GM12878 (cell line): Measurements from ENCODE around the gene POGZ. TPM values are rescaled to one million over a fixed set of nuclear protein-coding genes. Genes with fewer than 3 reads are reported as not detected.

Experiments used
- ATAC-seq: fragments of 200-7000 bp; cut with Tn5 transposase; 3 replicates; pipeline ENCODE4 v1.9.1; 2020; ENCODE audit warnings: mild to moderate bottlenecking, moderate library complexity
- BruUV-seq: library from RNA; stranded (reverse); fragments of 400-500 nt; replicated peaks from 2 replicates; lab custom pipeline; 2021; lab: Mats Ljungman, UMichigan
- CTCF ChIA-PET: fragments of 300-600 bp; sonication (Branson Sonifier 250); formaldehyde crosslinking; extraction: SDS; loops from one replicate; lab custom pipeline; 2021; ENCODE audit warnings: inconsistent platforms; lab: Yijun Ruan, JAX
- POLR2A ChIA-PET: fragments of 350-600 bp; formaldehyde crosslinking; extraction: SDS; loops from one replicate; lab custom pipeline; 2021; ENCODE audit warnings: inconsistent platforms; lab: Charles Lee
- RAD21 ChIA-PET: fragments of 300-600 bp; sonication (Branson Sonifier 250); formaldehyde crosslinking; loops from one replicate; lab custom pipeline; 2023; ENCODE audit warnings: antibody characterized with exemption; ENCODE audit not compliant: unreplicated experiment; lab: Charles Lee
- SMC1A ChIA-PET: fragments of 300-600 bp; sonication (Branson Sonifier 250); formaldehyde crosslinking; loops from one replicate; lab custom pipeline; 2023; ENCODE audit not compliant: unreplicated experiment, uncharacterized antibody; lab: Charles Lee
- DNase-seq: peaks from one replicate; pipeline ENCODE4 v3.0.0-alpha.2; 2011; ENCODE audit warnings: low read depth, low spot score
- FAIRE-seq: peaks from 3 replicates; lab custom pipeline; 2011; peaks lifted over from hg19 to GRCh38; lab: Jason Lieb, UNC
- H2AFZ ChIP-seq: 2 replicates; pipeline ENCODE4 v1.6.0; 2011; ENCODE audit warnings: low read depth, low read length, control low read depth; ENCODE audit not compliant: control insufficient read depth
- H3K27ac ChIP-seq: 2 replicates; pipeline ENCODE4 v1.5.1; 2011; ENCODE audit warnings: control low read depth; ENCODE audit not compliant: control insufficient read depth, insufficient read depth
- H3K27me3 ChIP-seq, 2 experiments: replicated peaks in 1 of 2; 2 replicates each; pipeline versions ENCODE4 v1.6.0 to v1.6.1; 2011; ENCODE audit warnings: low read length in 1 of 2; ENCODE audit not compliant: control insufficient read depth in 2 of 2, insufficient read depth in 2 of 2
- H3K36me3 ChIP-seq, 2 experiments: 2 replicates each; pipeline ENCODE4 v1.5.1; 2011; ENCODE audit warnings: low read length in 1 of 2; ENCODE audit not compliant: control insufficient read depth in 2 of 2, insufficient read depth in 2 of 2
- H3K4me1 ChIP-seq: 2 replicates; pipeline ENCODE4 v1.6.1; 2011; ENCODE audit warnings: mild to moderate bottlenecking, low read length, moderate library complexity, mixed read lengths; ENCODE audit not compliant: control insufficient read depth, insufficient read depth
- H3K4me2 ChIP-seq: 2 replicates; pipeline ENCODE4 v1.6.0; 2011; ENCODE audit warnings: control low read depth; ENCODE audit not compliant: control insufficient read depth, insufficient read depth
- H3K4me3 ChIP-seq: fragments of 200-600 bp; sonication (generic); 2 replicates; pipeline ENCODE4 v1.5.1; 2016
- H3K79me2 ChIP-seq: 2 replicates; pipeline ENCODE4 v1.6.0; 2011; ENCODE audit warnings: low read length; ENCODE audit not compliant: control insufficient read depth, insufficient read depth
- H3K9ac ChIP-seq: 2 replicates; pipeline ENCODE4 v1.8.0; 2011; ENCODE audit warnings: low read length, control low read depth, mixed read lengths; ENCODE audit not compliant: control insufficient read depth, insufficient read depth
- H3K9me3 ChIP-seq: replicated peaks from 3 replicates; pipeline ENCODE4 v1.5.1; 2011; ENCODE audit warnings: mild to moderate bottlenecking, low read length; ENCODE audit not compliant: control insufficient read depth, insufficient read depth
- H4K20me1 ChIP-seq: 2 replicates; pipeline ENCODE4 v1.6.0; 2011; ENCODE audit not compliant: control insufficient read depth, insufficient read depth
- BCL11A ChIP-seq: IDR thresholded peaks from 2 replicates; pipeline ENCODE4 v1.6.1; 2011; ENCODE audit warnings: low read depth, low read length
- CBX3 ChIP-seq: fragments of 200-600 bp; sonication (generic); IDR thresholded peaks from 2 replicates; pipeline ENCODE4 v1.6.1; 2016; ENCODE audit warnings: low read depth, borderline replicate concordance
- EZH2 ChIP-seq: IDR thresholded peaks from 2 replicates; pipeline ENCODE4 v1.6.1; 2012; ENCODE audit warnings: low read depth, mild to moderate bottlenecking, control low read depth, inconsistent platforms, low read length, borderline replicate concordance; ENCODE audit not compliant: control insufficient read depth
- HCFC1 ChIP-seq: fragments of 150-350 bp; IDR thresholded peaks from 2 replicates; pipeline ENCODE4 v1.6.1; 2014; ENCODE audit warnings: low read length
- LARP7 ChIP-seq: fragments of 450-650 bp; IDR thresholded peaks from 2 replicates; pipeline ENCODE4 v1.6.1; 2017; ENCODE audit warnings: mild to moderate bottlenecking
- NFIC ChIP-seq: IDR thresholded peaks from 2 replicates; pipeline ENCODE4 v1.6.1; 2012; ENCODE audit warnings: low read depth, mild to moderate bottlenecking, inconsistent platforms, low read length, moderate library complexity
- TBL1XR1 ChIP-seq: IDR thresholded peaks from 2 replicates; pipeline ENCODE4 v1.6.1; 2012; ENCODE audit warnings: low read depth, low read length, improper control_type of control experiment
- TCF7 ChIP-seq: IDR thresholded peaks from 2 replicates; pipeline ENCODE4 v1.6.1; 2014; ENCODE audit warnings: antibody characterized with exemption, borderline replicate concordance
- ZBTB11 ChIP-seq: fragments of 450-650 bp; formaldehyde crosslinking; IDR thresholded peaks from 2 replicates; pipeline ENCODE4 v1.5.0; 2022; ENCODE audit warnings: mild to moderate bottlenecking, missing genetic modification characterization
- ZNF592 ChIP-seq: fragments of 450-650 bp; IDR thresholded peaks from 2 replicates; pipeline ENCODE4 v1.6.1; 2017; ENCODE audit warnings: mild to moderate bottlenecking, moderate library complexity
- WGBS: methylation state at CpG from one replicate; pipeline ENCODE4 v1.1.6; 2016; ENCODE audit warnings: low lambda C conversion rate; ENCODE audit not compliant: insufficient replicate concordance, insufficient coverage; ENCODE audit errors: missing lambda C conversion rate; 5-methylcytosine and 5-hydroxymethylcytosine counted together
- in situ Hi-C: fragments of 300-500 bp; cut with MboI; formaldehyde crosslinking; loops from 9 replicates; pipeline ENCODE4 v1.14.3; 2018; ENCODE audit warnings: mixed read lengths
- intact Hi-C: fragments of 100-400 bp; cut with micrococcal nuclease; formaldehyde crosslinking; loops from one replicate; pipeline ENCODE4 v1.14.2; 2022; ENCODE audit not compliant: unreplicated experiment
- polyA plus RNA-seq, 11 experiments: library from polyadenylated mRNA; depleted of rRNA in 4 of 11; unstranded in 6 of 11; stranded (reverse) in 5 of 11; fragments of >200 nt; fragmentation: Nextera tagmentation in 4 of 11; fragmentation: Illumina TruSeq in 1 of 11; extraction: Ambion mirVana in 4 of 11; extraction: Trizol in 1 of 11; gene quantifications; 1 replicate in 1 of 11; 2 replicates in 10 of 11; pipeline versions ENCODE4 v1.2.1 to v1.2.3, GENCODE V29; 2011 to 2016; ENCODE audit warnings: inconsistent platforms in 2 of 11, missing spikeins in 2 of 11, low read depth in 1 of 11
- total RNA-seq, 4 experiments: library from RNA; depleted of rRNA in 3 of 4; stranded (reverse); fragments of >200 nt in 3 of 4; fragmentation: Illumina TruSeq in 1 of 4; extraction: Trizol in 1 of 4; gene quantifications; 2 replicates each; pipeline versions ENCODE4 v1.2.1 to v1.2.3, GENCODE V29; 2013 to 2021
- TF ChIP-seq, protein P1 (sequence below): IDR thresholded peaks from 2 replicates; pipeline ENCODE4 v1.6.1; 2012; ENCODE audit warnings: improper control_type of control experiment, low read depth, low read length; ENCODE audit not compliant: insufficient replicate concordance

The POGZ gene
- total and polyA plus RNA-seq, 10 of the 15 experiments (the other 5 are each of a cell fraction or from before 2014, with no cell fraction given), result 11.3 to 80.6 (median 35.8) TPM

DNA sequence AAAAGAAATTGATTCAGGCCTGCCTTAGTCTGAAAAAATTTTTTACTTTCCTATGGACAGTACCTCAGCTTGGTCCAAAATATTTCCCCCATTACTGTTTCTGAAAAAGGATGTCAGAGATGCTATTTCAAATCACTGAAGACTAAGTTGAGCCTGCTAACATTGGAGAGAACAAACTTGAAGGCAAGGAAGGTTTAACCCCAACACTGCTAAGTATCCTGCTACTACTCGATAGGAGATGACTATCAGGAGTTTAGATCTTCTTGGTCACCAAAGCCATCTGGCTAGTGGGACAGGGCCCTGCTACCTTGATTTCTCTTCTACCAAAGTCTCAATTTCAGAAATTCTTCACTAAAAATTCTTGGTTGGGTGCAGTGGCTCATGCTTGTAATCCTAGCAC is 22.7 kb upstream of the POGZ start (continued):
- no peak for TF ChIP-seq HCFC1
- no peak for TF ChIP-seq LARP7
- no peak for TF ChIP-seq EZH2
- no peak for TF ChIP-seq BCL11A
- TF ChIP-seq CBX3, result no peak
- no peak for TF ChIP-seq TCF7
- TF ChIP-seq, protein P1, sequence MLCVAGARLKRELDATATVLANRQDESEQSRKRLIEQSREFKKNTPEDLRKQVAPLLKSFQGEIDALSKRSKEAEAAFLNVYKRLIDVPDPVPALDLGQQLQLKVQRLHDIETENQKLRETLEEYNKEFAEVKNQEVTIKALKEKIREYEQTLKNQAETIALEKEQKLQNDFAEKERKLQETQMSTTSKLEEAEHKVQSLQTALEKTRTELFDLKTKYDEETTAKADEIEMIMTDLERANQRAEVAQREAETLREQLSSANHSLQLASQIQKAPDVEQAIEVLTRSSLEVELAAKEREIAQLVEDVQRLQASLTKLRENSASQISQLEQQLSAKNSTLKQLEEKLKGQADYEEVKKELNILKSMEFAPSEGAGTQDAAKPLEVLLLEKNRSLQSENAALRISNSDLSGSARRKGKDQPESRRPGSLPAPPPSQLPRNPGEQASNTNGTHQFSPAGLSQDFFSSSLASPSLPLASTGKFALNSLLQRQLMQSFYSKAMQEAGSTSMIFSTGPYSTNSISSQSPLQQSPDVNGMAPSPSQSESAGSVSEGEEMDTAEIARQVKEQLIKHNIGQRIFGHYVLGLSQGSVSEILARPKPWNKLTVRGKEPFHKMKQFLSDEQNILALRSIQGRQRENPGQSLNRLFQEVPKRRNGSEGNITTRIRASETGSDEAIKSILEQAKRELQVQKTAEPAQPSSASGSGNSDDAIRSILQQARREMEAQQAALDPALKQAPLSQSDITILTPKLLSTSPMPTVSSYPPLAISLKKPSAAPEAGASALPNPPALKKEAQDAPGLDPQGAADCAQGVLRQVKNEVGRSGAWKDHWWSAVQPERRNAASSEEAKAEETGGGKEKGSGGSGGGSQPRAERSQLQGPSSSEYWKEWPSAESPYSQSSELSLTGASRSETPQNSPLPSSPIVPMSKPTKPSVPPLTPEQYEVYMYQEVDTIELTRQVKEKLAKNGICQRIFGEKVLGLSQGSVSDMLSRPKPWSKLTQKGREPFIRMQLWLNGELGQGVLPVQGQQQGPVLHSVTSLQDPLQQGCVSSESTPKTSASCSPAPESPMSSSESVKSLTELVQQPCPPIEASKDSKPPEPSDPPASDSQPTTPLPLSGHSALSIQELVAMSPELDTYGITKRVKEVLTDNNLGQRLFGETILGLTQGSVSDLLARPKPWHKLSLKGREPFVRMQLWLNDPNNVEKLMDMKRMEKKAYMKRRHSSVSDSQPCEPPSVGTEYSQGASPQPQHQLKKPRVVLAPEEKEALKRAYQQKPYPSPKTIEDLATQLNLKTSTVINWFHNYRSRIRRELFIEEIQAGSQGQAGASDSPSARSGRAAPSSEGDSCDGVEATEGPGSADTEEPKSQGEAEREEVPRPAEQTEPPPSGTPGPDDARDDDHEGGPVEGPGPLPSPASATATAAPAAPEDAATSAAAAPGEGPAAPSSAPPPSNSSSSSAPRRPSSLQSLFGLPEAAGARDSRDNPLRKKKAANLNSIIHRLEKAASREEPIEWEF, result no peak

DNA sequence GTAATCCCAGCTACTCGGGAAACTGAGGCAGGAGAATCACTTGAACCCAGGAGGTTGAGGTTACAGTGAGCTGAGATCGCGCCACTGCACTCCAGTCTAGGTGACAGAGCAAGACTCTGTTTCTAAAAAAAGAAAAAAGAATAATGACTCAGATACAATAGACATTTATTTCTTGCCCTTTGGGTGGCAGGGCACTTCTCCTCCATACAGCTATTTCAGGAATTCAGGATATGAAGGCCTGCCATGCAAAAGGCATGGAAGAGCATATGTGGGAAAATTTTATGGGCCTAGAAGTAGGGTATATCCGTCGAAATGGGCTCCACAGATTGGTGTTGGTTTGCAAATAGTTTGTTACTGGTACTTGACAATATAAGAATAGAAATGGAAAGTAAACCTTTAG is 20.2 kb upstream of the POGZ start:
- ChIA-PET SMC1A (no interaction called here), CTCF (interaction anchor here (1.1 kb wide), 1 partner anchor 11 kb away, joined by 3 read pairs; no protein-coding TSS in a partner anchor), POLR2A (no interaction called here), RAD21 (no interaction called here)
- BruUV-seq, result no TSS peak
- no peaks in the 10 kb centered on the region for H4K20me1 ChIP-seq
- H3K4me2 ChIP-seq, result no peak overlapping the region
- H2AFZ ChIP-seq, result no peak overlapping the region
- H3K9me3 ChIP-seq, result peaks cover 2% of the 10 kb centered on the region; the same call in 2 of the 3 replicates
- H3K79me2 ChIP-seq, result no peaks in the 10 kb centered on the region
- no peaks in the 10 kb centered on the region for H3K27me3 ChIP-seq
- no peak for ATAC-seq
- intact Hi-C loops, result no loop called here
- no peak for FAIRE-seq
- H3K4me3 ChIP-seq, result no peak overlapping the region
- H3K36me3 ChIP-seq, result no peaks in the 10 kb centered on the region
- H3K4me1 ChIP-seq, result peaks cover 16% of the 10 kb centered on the region
- WGBS, result 84% methylated on average over 5 of the region's 5 CpGs
- no peak overlapping the region for H3K27ac ChIP-seq
- in situ Hi-C loops, result no loop called here
- DNase-seq, result no peak
- no peak overlapping the region for H3K9ac ChIP-seq
- TF ChIP-seq NFIC, result no peak
- no peak for TF ChIP-seq ZNF592
- TF ChIP-seq TBL1XR1, result no peak
- TF ChIP-seq ZBTB11, result no peak
